Ovary (tissue), 9 donors: ENCODE measurements around the gene CBX7. TPM values are rescaled to one million over a fixed set of nuclear protein-coding genes. Genes with fewer than 3 reads are reported as not detected.

Experiments used
- DNase-seq, 5 donors: peaks; one replicate each; pipeline ENCODE4 v3.0.0-alpha.2; 2019 to 2020
- H3K27ac ChIP-seq, 2 donors: fragments of 200-600 bp; one replicate each; pipeline versions ENCODE4 v1.5.1 to v1.8.0; 2019 to 2022
- H3K27me3 ChIP-seq: fragments of 200-600 bp; one replicate; pipeline ENCODE4 v1.8.0; 2022
- H3K36me3 ChIP-seq: fragments of 200-600 bp; sonication (generic); one replicate; pipeline ENCODE4 v1.5.1; 2019
- H3K4me1 ChIP-seq: one replicate; pipeline ENCODE4 v1.8.1; 2013; ENCODE audit warnings: mild to moderate bottlenecking, moderate library complexity; ENCODE audit not compliant: insufficient read depth
- H3K4me3 ChIP-seq: fragments of 200-600 bp; sonication (generic); one replicate; pipeline ENCODE4 v1.5.1; 2017
- H3K9me3 ChIP-seq, 2 donors: fragments of 200-600 bp in 1 of 2; sonication (generic) in 1 of 2; one replicate each; pipeline versions ENCODE4 v1.5.1 to v1.8.1; 2013 to 2019; ENCODE audit warnings: mild to moderate bottlenecking in 1 of 2, moderate library complexity in 1 of 2
- EP300 ChIP-seq: sonication (generic); formaldehyde crosslinking; IDR thresholded peaks from one replicate; pipeline ENCODE4 v1.6.1; 2017; ENCODE audit warnings: antibody characterized with exemption
- POLR2A ChIP-seq: fragments of 450-650 bp; IDR thresholded peaks from one replicate; pipeline ENCODE4 v1.6.1; 2017; ENCODE audit warnings: antibody characterized with exemption, mild to moderate bottlenecking, moderate library complexity
- WGBS, 3 donors: extraction: QIAGEN DNeasy Blood & Tissue Kit in 1 of 3; methylation state at CpG; one replicate each; pipeline versions ENCODE4 v1.1.5 to v1.1.7; 2013 to 2017; 5-methylcytosine and 5-hydroxymethylcytosine counted together
- intact Hi-C, 4 donors: fragments of 100-400 bp; cut with DNase I; formaldehyde crosslinking; loops; one replicate each; pipeline versions ENCODE4 v1.11.0 to v1.15.1; 2022 to 2023
- polyA plus RNA-seq, 2 donors: library from polyadenylated mRNA; stranded (reverse); fragments of 200-250 nt in 1 of 2; fragments of 350-450 nt in 1 of 2; fragmentation: Illumina TruSeq in 1 of 2; extraction: RNeasy Lipid Tissue Mini Kit (QIAGEN cat#74804) in 1 of 2; gene quantifications; one replicate each; pipeline ENCODE4 v1.2.3, GENCODE V29; 2013 to 2014
- total RNA-seq, 7 donors: library from RNA; depleted of rRNA in 2 of 7; stranded (reverse); fragments of >200 nt in 2 of 7; fragmentation: NEBNext Ultra II Directional in 3 of 7; extraction: Animal tissue kit (Norgen Biotek cat#: 25700) in 3 of 7; gene quantifications; one replicate each; pipeline versions ENCODE4 v1.1.0 to v1.2.4, GENCODE V29; 2016 to 2023
- TF ChIP-seq, protein P1 (sequence below), 3 donors: fragments of 450-650 bp in 2 of 3; fragments of 200-600 bp in 1 of 3; IDR thresholded peaks; one replicate each; pipeline versions ENCODE4 v1.5.1 to v1.8.0; 2016 to 2022; ENCODE audit warnings: antibody characterized with exemption in 3 of 3, mild to moderate bottlenecking in 1 of 3
- donor health status: DM: no; HTN: no; CAD: no; lungs with moderate emphysema.
- donor health status: DM: no; HTN: no; CAD: no.
- donor health status: Bipolar disorder and iron deficiency.
- donor health status: DM: yes; HTN: yes; CAD: no.
- donor health status: DM: no; HTN: no; CAD: no.
- donor health status: DM: yes; HTN: yes; CAD: no.

Gene CBX7
- total and polyA plus RNA-seq, 9 donors: 40.7 to 107 (median 84.9) TPM

DNA sequence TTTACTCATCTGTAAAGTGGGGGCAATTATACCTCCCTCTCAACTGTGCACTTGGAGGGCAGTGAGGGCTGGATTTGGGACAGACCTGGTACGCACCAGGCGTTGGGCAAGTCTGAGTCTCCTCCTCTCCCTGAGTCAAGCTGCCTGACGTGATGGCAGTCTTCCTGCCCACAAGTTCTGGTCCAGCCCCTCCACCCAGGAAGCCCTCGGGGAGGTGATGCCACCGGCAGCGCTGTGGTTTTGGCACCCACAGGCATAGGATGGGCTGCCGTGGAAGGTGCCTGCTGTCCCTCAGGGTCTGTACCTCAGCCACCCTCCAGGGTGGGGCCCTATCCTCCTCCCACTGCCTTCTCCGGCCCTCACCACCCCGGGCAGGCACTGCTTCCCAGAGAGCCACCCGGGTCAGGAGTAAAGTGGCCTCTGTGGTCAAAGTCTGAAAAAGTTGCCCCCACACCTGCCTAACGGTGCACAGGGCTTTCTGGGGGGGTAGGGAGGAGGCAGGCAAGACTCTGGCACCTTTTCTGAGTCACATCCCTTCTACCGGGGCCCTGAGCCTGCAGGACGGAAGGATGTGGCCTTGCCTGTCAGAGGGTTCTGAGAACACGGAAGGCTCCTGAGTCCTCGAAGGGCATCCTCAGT lies 61.9 kb downstream of the CBX7 start:
- Histone ChIP-seq H3K36me3 (no peaks in the 10 kb centered on the region), H3K9me3 (no peaks in the 10 kb centered on the region), H3K4me1 (no peaks in the 10 kb centered on the region), H3K27me3 (no peaks in the 10 kb centered on the region), H3K27ac (no peak overlapping the region), H3K4me3 (no peak overlapping the region)
- intact Hi-C loops: no loop called here
- WGBS, 3 donors: 73 to 79% (median 75%) methylated on average over 15 of the region's 15 CpGs
- no peak for TF ChIP-seq EP300
- TF ChIP-seq, protein P1, sequence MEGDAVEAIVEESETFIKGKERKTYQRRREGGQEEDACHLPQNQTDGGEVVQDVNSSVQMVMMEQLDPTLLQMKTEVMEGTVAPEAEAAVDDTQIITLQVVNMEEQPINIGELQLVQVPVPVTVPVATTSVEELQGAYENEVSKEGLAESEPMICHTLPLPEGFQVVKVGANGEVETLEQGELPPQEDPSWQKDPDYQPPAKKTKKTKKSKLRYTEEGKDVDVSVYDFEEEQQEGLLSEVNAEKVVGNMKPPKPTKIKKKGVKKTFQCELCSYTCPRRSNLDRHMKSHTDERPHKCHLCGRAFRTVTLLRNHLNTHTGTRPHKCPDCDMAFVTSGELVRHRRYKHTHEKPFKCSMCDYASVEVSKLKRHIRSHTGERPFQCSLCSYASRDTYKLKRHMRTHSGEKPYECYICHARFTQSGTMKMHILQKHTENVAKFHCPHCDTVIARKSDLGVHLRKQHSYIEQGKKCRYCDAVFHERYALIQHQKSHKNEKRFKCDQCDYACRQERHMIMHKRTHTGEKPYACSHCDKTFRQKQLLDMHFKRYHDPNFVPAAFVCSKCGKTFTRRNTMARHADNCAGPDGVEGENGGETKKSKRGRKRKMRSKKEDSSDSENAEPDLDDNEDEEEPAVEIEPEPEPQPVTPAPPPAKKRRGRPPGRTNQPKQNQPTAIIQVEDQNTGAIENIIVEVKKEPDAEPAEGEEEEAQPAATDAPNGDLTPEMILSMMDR (IDR thresholded peaks at IDR 0.05): no peak
- no peak for TF ChIP-seq POLR2A
- DNase-seq: no peak

DNA sequence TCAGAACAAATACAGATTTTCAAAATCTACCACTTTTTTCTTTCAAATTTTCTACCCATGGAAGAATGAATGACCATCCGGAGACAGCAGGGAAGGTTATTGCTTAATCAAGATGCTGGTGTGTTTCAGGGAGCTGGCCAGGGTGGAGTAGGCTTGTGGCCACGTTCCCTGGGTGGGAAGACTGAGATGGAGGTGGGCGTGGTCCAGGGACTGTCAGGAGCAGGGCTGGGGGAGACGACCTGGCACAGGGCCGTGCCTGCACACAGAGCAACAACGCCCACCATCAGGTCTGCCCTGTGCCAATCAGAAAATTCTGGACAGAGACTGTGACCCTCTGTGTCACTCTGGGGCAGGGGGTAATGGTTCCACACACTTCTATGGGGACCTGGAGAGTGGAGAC lies 62.6 kb downstream of the CBX7 start:
- Histone ChIP-seq H3K27me3 (no peaks in the 10 kb centered on the region), H3K9me3 (no peaks in the 10 kb centered on the region), H3K36me3 (no peaks in the 10 kb centered on the region), H3K4me3 (no peak overlapping the region), H3K4me1 (no peaks in the 10 kb centered on the region), H3K27ac (no peak overlapping the region)
- 67 to 79% (median 68%) methylated on average over 6 of the region's 6 CpGs for WGBS, 3 donors
- intact Hi-C loops: no loop called here
- TF ChIP-seq EP300 (no peak), POLR2A (no peak)
- TF ChIP-seq, protein P1 (IDR thresholded peaks at IDR 0.05): no peak
- no peak for DNase-seq

DNA sequence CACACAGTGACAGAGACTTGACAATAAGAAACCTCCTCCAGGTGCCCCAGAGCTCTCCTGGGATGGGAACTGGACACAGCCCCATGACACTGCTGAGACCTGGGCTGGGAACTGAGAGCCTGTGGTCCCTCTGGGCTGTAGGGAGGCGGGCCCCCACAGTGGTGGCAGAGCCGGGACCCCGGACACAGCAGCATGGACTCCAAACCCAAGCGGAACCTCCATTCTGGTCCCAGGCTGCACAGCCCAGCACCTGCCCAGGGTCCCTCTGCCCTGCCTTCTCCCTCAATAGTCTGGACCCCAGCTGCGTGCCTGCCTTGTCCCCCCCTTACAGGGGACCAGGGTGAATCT lies 63.8 kb downstream of the CBX7 start:
- H3K27ac ChIP-seq: no peak overlapping the region
- DNase-seq: no peak
- WGBS, 3 donors: 82 to 87% (median 86%) methylated on average over 5 of the region's 5 CpGs
- no peaks in the 10 kb centered on the region for H3K27me3 ChIP-seq
- intact Hi-C loops: no loop called here
- H3K9me3 ChIP-seq: no peaks in the 10 kb centered on the region
- H3K4me1 ChIP-seq: no peaks in the 10 kb centered on the region
- TF ChIP-seq, protein P1 (IDR thresholded peaks at IDR 0.05): no peak
- TF ChIP-seq EP300 (no peak), POLR2A (no peak)
- no peak overlapping the region for H3K4me3 ChIP-seq
- H3K36me3 ChIP-seq: no peaks in the 10 kb centered on the region

DNA sequence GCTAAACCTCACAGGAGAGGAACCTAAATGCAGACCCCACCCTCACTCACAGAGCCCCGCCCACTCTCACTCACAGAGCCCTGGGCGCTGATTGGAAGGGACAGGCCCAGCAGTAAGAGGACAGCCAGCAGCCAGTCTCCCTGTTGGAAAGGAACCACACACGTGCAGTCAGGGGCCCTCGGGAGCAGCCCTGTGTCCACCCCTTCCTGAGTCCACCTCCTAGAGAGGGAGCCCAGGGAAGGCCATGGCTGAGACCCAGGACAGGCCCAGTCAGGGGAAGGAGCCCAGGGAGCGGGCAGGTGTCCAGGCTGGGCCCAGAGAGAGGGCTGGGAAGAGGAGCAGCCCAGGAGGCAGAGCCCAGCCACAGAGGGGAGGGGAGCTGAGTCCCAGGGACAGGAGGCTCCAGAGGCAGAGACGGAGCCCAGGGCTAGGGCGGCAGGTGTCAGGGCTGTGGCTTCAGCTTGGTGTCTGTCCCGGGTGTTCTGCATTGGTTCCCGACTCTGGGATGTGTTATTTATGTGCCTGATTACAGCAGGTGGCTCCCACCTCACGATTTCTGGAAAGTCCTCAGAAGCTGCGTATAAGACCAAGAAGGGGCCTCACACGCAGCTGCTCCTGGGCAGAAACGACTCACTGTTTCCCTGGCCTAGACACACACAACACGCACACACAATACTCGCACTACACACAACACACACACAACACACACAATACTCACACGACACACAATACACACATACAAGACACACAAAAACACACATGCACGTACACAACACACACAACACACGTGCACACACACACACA lies 64.4 kb downstream of the CBX7 start:
- peak; percentile 49 to 78 (median 64) for DNase-seq
- Histone ChIP-seq H3K27ac (no peak overlapping the region), H3K9me3 (no peaks in the 10 kb centered on the region), H3K36me3 (no peaks in the 10 kb centered on the region), H3K4me3 (no peak overlapping the region), H3K4me1 (no peaks in the 10 kb centered on the region), H3K27me3 (no peaks in the 10 kb centered on the region)
- no peak for TF ChIP-seq POLR2A
- no peak for TF ChIP-seq EP300
- TF ChIP-seq, protein P1 (IDR thresholded peaks at IDR 0.05): no peak
- WGBS, 3 donors: 34 to 39% (median 39%) methylated on average over 18 of the region's 18 CpGs
- intact Hi-C loops: no loop called here
